T-helper 2 cell treated with Interferon-gamma antibody and Interleukin-4, amounts not matched to agents 100 ng/mL and 5 ng/mL, for 36 hours (primary cell): ENCODE results near the gene HSPB2. TPM values are rescaled to one million over a fixed set of nuclear protein-coding genes. Genes with fewer than 3 reads are reported as not detected.

Source experiments
- intact Hi-C: fragments of 100-400 bp; cut with micrococcal nuclease; formaldehyde crosslinking; loops from one replicate; pipeline ENCODE4 v1.15.1; 2023
- total RNA-seq: library from RNA; stranded (reverse); gene quantifications from 2 replicates; pipeline ENCODE4 v1.2.3, GENCODE V29; 2022

Gene HSPB2
- total RNA-seq, 1 donor from 2014 or later = not detected

GRCh38 chr11:111913031-111913861 lies 712 bp downstream of the HSPB2 start:
- intact Hi-C loops = no loop called here

GRCh38 chr11:111913997-111914396 lies 1.5 kb downstream of the HSPB2 start:
- intact Hi-C loops = no loop called here

DNA sequence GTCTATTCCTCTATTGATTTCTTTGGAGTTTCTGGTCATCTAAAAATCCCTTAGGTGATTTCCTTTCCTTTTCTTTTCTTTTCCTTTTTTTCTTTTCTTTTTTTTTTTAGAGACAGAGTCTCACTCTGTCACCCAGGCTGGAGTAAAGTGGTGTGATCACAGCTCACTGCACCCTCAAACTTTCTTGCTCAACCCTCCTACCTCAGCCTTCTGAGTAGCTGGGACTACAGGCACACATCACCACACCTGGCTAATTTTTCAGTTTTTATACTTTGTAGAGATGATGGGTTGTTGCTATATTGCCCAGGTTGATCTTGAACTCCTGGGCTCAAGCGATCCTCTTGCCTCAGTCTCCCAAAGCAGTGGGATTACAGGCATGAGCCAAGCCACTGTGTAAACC lies 4.2 kb downstream of the HSPB2 start:
- intact Hi-C loops = no loop called here

DNA sequence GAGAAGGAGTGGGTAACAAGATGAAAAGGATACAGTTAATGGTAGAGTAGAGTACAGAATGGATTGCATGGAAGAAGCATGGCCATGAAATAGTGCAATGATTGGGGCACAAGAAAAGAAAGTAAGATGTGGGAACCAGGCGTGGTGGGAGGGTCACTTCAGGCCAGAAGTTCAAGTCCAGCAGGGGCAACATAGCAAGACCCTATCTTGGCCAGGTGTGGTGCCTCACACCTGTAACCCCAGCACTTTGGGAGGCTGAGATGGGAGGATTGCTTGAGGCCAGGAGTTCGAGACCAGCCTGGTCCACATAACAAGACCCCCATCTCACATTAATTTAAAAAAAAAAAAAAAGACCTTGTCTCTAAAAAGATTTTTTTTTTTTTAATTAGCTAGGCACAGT lies 4.8 kb downstream of the HSPB2 start:
- intact Hi-C loops = no loop called here

GRCh38 chr11:111917788-111918187 lies 5.3 kb downstream of the HSPB2 start:
- intact Hi-C loops = no loop called here

GRCh38 chr11:111918390-111919256 lies 6.1 kb downstream of the HSPB2 start, which contains the start of gene C11orf52:
Gene C11orf52, plus strand, starts transcription at chr11:111918913. Its CDS starts 60 bp downstream, at chr11:111918973.
- intact Hi-C loops = no loop called here

GRCh38 chr11:111920908-111921307 lies 8.4 kb downstream of the HSPB2 start:
- intact Hi-C loops = no loop called here

- intact Hi-C loops = no loop called here
Measured at GRCh38 chr11:111921541-111922230, 9.2 kb downstream of the HSPB2 start.

DNA sequence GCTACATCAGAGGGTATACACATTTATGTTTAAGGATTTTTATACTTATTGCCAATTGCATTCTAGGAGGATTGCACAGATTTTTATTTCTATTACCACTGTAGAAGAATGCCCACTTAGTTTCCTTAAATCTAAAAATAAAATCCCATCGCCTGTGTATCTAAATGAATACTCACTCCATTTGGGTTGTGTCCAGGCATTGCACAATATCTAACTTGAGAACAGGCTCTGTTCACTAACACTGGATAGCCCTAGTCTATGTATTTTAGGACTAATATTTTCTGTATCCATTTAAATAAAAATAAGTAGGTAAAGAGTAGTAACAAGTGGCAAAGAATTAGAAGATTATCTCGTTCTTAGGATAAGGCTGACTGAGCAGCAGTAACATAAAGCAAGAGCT lies 10.3 kb downstream of the HSPB2 start:
- intact Hi-C loops = no loop called here

DNA sequence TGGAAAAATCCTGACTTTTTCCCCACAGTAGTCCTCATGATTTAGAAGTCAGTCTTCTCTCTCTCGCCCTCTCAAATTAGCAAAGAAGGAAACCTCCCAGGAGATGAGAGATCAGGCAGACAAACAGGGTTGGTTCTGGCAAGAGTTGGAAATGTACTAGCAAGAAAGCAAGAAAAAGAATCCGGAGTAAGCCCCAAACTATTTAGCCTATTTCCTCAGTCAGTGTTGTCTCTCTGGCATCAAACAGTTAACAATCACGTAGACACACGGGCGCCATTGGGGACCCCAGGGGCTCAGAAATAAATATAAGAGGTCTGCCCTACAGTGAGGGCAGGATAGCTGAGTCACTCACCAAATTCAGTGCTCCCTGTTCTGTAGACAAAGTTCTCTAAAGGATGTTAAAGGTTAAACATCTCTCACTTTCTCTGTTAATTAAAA lies 10.8 kb downstream of the HSPB2 start:
- intact Hi-C loops = no loop called here

GRCh38 chr11:111923951-111924350 lies 11.4 kb downstream of the HSPB2 start:
- intact Hi-C loops = no loop called here

DNA sequence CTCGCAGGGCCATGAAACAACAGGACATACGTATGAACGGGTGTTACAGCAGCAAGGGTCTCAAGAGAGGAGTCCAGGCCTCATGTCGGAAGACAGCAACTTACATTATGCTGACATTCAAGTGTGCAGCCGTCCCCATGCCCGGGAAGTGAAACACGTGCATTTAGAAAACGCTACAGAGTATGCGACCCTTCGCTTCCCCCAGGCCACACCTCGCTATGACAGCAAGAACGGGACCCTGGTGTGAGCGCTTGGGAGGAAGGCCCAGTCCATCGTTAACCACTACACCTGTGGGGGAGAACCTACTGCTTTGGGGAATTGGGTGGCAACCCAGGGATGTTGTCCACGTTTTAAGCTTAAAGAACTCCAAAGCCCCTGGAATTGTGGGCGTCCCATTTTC lies 13.4 kb downstream of the HSPB2 start:
- intact Hi-C loops = loop anchor here (1.0 to 5.0 kb wide), 5 partner anchors 55 to 324 kb away; partner anchors contain the start of genes ALG9, PPP2R1B, PTS and SDHD

DNA sequence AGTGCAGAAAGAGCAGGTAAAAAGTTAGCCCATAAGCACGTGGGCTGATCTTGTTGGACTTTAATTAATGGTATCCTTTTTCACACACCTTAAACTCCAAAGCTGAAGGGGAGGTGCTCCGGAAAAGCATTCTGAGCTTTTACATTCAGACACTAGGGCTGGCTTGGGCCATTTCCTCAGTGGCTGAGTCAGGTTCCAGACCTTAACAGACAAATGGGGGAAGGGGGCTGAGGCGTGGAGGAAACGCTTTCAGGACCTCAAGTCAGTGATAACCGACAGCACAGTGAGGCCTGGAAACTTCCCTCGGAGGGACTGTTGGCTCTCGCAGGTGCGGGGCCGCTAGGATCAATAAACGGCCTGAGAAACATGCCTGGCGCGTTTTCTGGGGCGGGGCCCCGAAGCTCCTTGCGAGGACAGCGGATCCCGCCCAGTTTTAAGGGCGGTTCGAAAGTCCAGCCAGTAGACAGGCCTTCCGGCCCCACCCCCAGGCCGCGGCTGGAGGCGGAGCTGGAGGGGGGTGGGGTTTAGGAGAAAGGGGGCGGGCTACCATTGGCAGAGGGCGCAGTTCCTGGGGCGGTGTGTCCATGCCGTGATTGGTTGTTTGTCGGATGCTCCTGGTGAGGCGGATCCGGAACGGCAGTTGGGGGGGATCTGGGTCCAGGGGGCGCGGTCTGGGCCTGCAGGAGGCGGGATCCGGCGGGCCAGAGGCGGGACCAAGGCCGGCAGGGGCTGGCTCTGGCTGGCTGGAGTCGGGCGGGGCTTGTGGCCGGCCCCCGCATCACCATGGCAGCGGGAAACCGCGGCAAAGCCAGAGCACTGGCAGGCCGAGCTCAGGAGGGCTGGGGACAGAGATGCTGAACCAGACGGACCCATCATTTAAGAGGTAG lies 14.2 kb downstream of the HSPB2 start:
- intact Hi-C loops = loop anchor here (1.0 to 5.0 kb wide), 9 partner anchors 47 to 324 kb away; partner anchors contain the start of genes ALG9, CFAP68, DLAT and FDXACB1

- intact Hi-C loops = loop anchor here (5.0 kb wide), 1 partner anchor 247 kb away; the partner anchor contains the start of gene BCO2
Measured at GRCh38 chr11:111930472-111930871, 17.9 kb downstream of the HSPB2 start.

- intact Hi-C loops = loop anchor here (5.0 kb wide), 1 partner anchor 245 kb away; the partner anchor contains the start of gene BCO2
Measured at GRCh38 chr11:111932611-111932950, 20.0 kb downstream of the HSPB2 start.

DNA sequence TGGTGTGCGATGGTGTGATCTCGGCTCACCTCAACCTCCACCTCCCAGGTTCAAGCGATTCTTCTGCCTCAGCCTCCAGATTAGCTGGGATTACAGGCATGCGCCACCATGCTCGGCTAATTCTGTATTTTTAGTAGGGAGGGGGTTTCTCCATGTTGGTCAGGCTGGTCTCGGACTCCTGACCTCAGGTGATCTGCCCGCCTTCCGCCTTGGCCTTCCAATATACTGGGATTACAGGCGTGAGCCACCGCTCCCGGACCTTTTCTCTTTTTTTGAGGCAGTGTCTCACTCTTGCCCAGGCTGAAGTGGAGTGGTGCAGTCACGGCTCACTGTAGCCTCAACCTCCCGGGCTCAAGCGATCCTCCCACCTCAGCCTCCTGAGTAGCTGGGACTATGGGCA lies 20.6 kb downstream of the HSPB2 start:
- intact Hi-C loops = loop anchor here (5.0 kb wide), 1 partner anchor 244 kb away; the partner anchor contains the start of gene BCO2

GRCh38 chr11:111933872-111934271 lies 21.3 kb downstream of the HSPB2 start:
- intact Hi-C loops = loop anchor here (5.0 kb wide), 1 partner anchor 243 kb away; the partner anchor contains the start of gene BCO2

DNA sequence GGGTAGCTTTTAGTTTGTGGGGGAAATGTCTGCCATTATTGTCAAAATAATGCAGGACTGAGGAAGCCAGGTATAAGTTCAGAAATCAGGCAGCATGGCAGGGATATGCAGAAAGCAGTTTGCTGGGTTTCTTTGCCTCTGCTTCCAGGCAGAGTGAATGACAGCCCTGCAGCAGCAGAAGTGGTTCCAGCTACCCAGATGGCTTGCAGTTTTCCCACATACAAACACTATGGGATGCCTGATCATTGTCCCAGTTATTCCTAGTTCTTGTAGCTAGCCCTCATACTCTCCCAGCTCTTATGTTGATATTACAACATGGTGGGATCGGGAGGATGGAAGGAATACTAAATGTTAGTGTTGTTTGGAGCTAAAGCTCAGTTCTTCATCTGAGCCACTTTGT lies 21.8 kb downstream of the HSPB2 start:
- intact Hi-C loops = loop anchor here (5.0 kb wide), 1 partner anchor 243 kb away; the partner anchor contains the start of gene BCO2

GRCh38 chr11:111935317-111936039 lies 22.9 kb downstream of the HSPB2 start:
- intact Hi-C loops = loop anchor here (2.0 kb wide), 2 partner anchors 57 to 89 kb away; partner anchors contain the start of genes CFAP68, DLAT and FDXACB1
